Choroid plexus epithelial cell (primary cell): ENCODE results near the gene DLK2.
A peak's percentile ranks its signal among the peaks of the same experiment; 100 is the strongest.

Experiments
- DNase-seq: peaks from one replicate; pipeline ENCODE4 v3.0.0-alpha.2; 2010; ENCODE audit warnings: low read depth
- H3K4me3 ChIP-seq: 2 replicates; pipeline ENCODE4 v1.5.1; 2011; ENCODE audit warnings: low read depth, mild to moderate bottlenecking, control low read depth, low read length, moderate library complexity
- CTCF ChIP-seq: conservative IDR thresholded peaks from 2 replicates; pipeline ENCODE4 v1.5.1; 2011; ENCODE audit warnings: low read depth, mild to moderate bottlenecking, control low read depth, inconsistent platforms, low read length, moderate library complexity

DLK2 gene

GRCh38 chr6:43492673-43493072 lies 37.3 kb upstream of the DLK2 start:
- TF ChIP-seq CTCF: no peak
- peak; percentile 60 for DNase-seq
- no peak overlapping the region for H3K4me3 ChIP-seq

GRCh38 chr6:43491750-43492661 lies 36.7 kb upstream of the DLK2 start:
- H3K4me3 ChIP-seq: no peak overlapping the region
- peak; percentile 77 for DNase-seq
- no peak for TF ChIP-seq CTCF

GRCh38 chr6:43490523-43490939 lies 35.2 kb upstream of the DLK2 start:
- no peak overlapping the region for H3K4me3 ChIP-seq
- TF ChIP-seq CTCF: no peak
- no peak for DNase-seq

- no peak overlapping the region for H3K4me3 ChIP-seq
- TF ChIP-seq CTCF: no peak
Observed at GRCh38 chr6:43489277-43490072, 34.1 kb upstream of the DLK2 start.

GRCh38 chr6:43488667-43489276 lies 33.4 kb upstream of the DLK2 start:
- no peak for DNase-seq
- TF ChIP-seq CTCF: no peak
- no peak overlapping the region for H3K4me3 ChIP-seq

More at GRCh38 chr6:43489277-43490072, 34.1 kb upstream of the DLK2 start:
- no peak for DNase-seq

- no peak overlapping the region for H3K4me3 ChIP-seq
- TF ChIP-seq CTCF: no peak
- DNase-seq: no peak
Observed at GRCh38 chr6:43481591-43482236, 26.4 kb upstream of the DLK2 start.
